ENCODE results near the gene CCDC78. TPM values are rescaled to one million over a fixed set of nuclear protein-coding genes. Genes with fewer than 3 reads are reported as not detected.
A peak's percentile ranks its signal among the peaks of the same experiment; 100 is the strongest.

CCDC78 gene
- total and polyA plus RNA-seq, 2 of the 13 experiments (the other 11 are each of a cell fraction or from before 2014, with no cell fraction given): 0.53 to 1.5 TPM

DNA sequence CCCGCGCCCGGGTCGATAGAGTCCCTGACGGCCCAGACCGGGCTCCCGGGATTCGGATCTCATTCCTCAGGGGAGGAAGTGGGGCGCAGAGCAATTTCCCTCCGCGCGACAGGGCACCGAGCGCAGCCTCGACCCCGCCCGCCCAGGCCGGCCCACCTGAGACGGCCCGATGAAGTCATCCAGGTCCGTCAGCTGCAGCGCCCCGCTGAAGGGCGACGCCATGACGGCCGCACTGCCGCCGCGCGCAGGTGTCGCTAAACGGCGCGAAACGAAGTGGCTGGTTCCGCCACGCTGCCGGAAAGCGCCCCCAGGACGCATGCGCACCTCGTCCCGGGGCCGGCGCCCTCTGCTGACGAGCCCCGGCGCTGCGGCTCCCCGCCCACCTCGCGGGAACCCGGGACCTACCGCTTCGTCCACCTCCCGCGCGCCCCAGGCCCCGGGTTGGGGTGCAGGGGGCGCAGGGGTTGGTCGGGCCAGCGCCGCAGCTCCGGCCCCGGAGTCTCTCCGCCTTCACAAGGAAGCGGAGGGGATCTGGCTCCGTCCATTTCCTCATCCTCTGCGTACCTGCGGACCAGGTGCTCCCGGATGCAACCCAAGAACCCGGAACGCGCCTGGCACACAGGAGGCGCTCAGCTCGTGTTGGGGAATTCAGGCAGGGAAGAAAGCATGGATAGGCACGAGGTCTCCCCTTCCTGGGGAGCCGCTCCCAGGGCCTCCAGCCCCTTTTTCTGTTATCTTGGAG, 14.7 kb upstream of the CCDC78 start, which contains the start of gene CIAO3:
CIAO3 (minus strand) TSS at position 234 of the 742 bp plus-strand sequence; CDS start at position 222, 12 bp downstream.
- ATAC-seq: peak; percentile 85
- H3K4me3 ChIP-seq (replicated peaks in 1 of 3; ENCODE audit: insufficient read depth in 1 of 3, low read depth in 2 of 3, low read length in 3 of 3): peak within 1 kb of the TSS; percentile 94 to 97 (median 95)
- no peak for TF ChIP-seq IKZF4 (CRISPR knock-in tag; IDR thresholded peaks at IDR 0.05; ENCODE audit: borderline replicate concordance, low read depth, not compliant biosample characterization)
- no peak for TF ChIP-seq ZNF337 (CRISPR knock-in tag; IDR thresholded peaks at IDR 0.05; ENCODE audit: borderline replicate concordance, low read depth)
- no peak for TF ChIP-seq ZNF737 (CRISPR knock-in tag; IDR thresholded peaks at IDR 0.05; ENCODE audit: borderline replicate concordance)
- TF ChIP-seq ZNF800 (CRISPR knock-in tag; IDR thresholded peaks at IDR 0.05): peak; percentile 97
- no peak for TF ChIP-seq TEAD2 (CRISPR knock-in tag; IDR thresholded peaks at IDR 0.05)
- peak; percentile 83; the same call in 1 of the 2 replicates for TF ChIP-seq SIN3A (IDR thresholded peaks at IDR 0.05; ENCODE audit: borderline replicate concordance, low read depth, low read length)
- no peak for TF ChIP-seq TRIM24 (CRISPR knock-in tag; IDR thresholded peaks at IDR 0.05)
- TF ChIP-seq KLF9 (CRISPR knock-in tag; IDR thresholded peaks at IDR 0.05; ENCODE audit: low read depth): no peak
- no peak for TF ChIP-seq ZNF367 (CRISPR knock-in tag; IDR thresholded peaks at IDR 0.05; ENCODE audit: borderline replicate concordance)
- peak; percentile 50; the same call in 1 of the 2 replicates for TF ChIP-seq ZIK1 (CRISPR knock-in tag; IDR thresholded peaks at IDR 0.05; ENCODE audit: borderline replicate concordance, low read depth)
- 0 out of 2 replicates have a peak, but pooled peaks have one; percentile 68 for TF ChIP-seq PAX8 (CRISPR knock-in tag; IDR thresholded peaks at IDR 0.05; ENCODE audit: borderline replicate concordance)
- TF ChIP-seq, protein P1, sequence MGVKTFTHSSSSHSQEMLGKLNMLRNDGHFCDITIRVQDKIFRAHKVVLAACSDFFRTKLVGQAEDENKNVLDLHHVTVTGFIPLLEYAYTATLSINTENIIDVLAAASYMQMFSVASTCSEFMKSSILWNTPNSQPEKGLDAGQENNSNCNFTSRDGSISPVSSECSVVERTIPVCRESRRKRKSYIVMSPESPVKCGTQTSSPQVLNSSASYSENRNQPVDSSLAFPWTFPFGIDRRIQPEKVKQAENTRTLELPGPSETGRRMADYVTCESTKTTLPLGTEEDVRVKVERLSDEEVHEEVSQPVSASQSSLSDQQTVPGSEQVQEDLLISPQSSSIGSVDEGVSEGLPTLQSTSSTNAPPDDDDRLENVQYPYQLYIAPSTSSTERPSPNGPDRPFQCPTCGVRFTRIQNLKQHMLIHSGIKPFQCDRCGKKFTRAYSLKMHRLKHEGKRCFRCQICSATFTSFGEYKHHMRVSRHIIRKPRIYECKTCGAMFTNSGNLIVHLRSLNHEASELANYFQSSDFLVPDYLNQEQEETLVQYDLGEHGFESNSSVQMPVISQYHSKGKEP (CRISPR knock-in tag; IDR thresholded peaks at IDR 0.05): no peak
- TF ChIP-seq ZFP82 (CRISPR knock-in tag; IDR thresholded peaks at IDR 0.05; ENCODE audit: borderline replicate concordance): no peak
- TF ChIP-seq, protein P2, sequence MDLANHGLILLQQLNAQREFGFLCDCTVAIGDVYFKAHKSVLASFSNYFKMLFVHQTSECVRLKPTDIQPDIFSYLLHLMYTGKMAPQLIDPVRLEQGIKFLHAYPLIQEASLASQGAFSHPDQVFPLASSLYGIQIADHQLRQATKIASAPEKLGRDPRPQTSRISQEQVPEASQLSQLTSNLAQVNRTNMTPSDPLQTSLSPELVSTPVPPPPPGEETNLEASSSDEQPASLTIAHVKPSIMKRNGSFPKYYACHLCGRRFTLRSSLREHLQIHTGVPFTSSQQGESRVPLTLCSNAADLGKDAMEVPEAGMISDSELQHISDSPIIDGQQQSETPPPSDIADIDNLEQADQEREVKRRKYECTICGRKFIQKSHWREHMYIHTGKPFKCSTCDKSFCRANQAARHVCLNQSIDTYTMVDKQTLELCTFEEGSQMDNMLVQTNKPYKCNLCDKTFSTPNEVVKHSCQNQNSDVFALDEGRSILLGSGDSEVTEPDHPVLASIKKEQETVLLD (CRISPR knock-in tag; IDR thresholded peaks at IDR 0.05; ENCODE audit: low read depth): peak; percentile 61; the same call in 1 of the 2 replicates
- no peak for TF ChIP-seq NFRKB (IDR thresholded peaks at IDR 0.05)
- no peak for TF ChIP-seq PRMT3 (CRISPR knock-in tag; IDR thresholded peaks at IDR 0.05; ENCODE audit: borderline replicate concordance, low read depth)
- TF ChIP-seq MAZ (IDR thresholded peaks at IDR 0.05; ENCODE audit: borderline replicate concordance, low read depth, low read length): no peak
- TF ChIP-seq MAZ (CRISPR knock-in tag; IDR thresholded peaks at IDR 0.05; ENCODE audit: low read depth): peak; percentile 93
- TF ChIP-seq AKAP8 (CRISPR knock-in tag; IDR thresholded peaks at IDR 0.05): peak; percentile 90; the same call in 1 of the 2 replicates

More for the DNA sequence above, 14.7 kb upstream of the CCDC78 start, which contains the start of gene CIAO3:
- no peaks in the 10 kb centered on the region for H3K27me3 ChIP-seq (ENCODE audit: control insufficient read depth in 1 of 2, insufficient read depth in 2 of 2, low read length in 2 of 2)
- ChIA-PET CTCF (ENCODE audit: low intra/inter-chr PET ratio, low total read pairs) (interaction anchor here (1.3 kb wide), 1 partner anchor 28 kb away, joined by 3 read pairs; no protein-coding TSS in a partner anchor), POLR2A (interaction anchor here (0.8 to 3.3 kb wide), 10 partner anchors 9 to 47 kb away, joined by 3 to 22 read pairs (median 4); partner anchors contain the start of genes ANTKMT, CCDC78, CHTF18 and HAGHL)
- H3K4me2 ChIP-seq (ENCODE audit: low read depth, low read length): peak within 1 kb of the TSS; percentile 88
- BruUV-seq (replicated peaks): no TSS peak
- peaks cover 18% of the 10 kb centered on the region for H3K4me1 ChIP-seq (ENCODE audit: insufficient read depth, low read length)
- DNase-seq (ENCODE audit: low spot score) (peak; percentile 79), FAIRE-seq (peak; percentile 21)
- intact Hi-C loops (cut with micrococcal nuclease; ENCODE audit: unreplicated experiment): no loop called here
- in situ Hi-C loops (cut with HindIII; ENCODE audit: extremely low pct_ligation_motif_present, low pct_unique_long_range_greater_than_20kb): loop anchor here (5.0 kb wide), 1 partner anchor 46 kb away; the partner anchor contains the start of genes CHTF18 and RPUSD1
- H4K20me1 ChIP-seq (ENCODE audit: insufficient read depth, low read length): no peaks in the 10 kb centered on the region
- 3% methylated on average over 15 of the region's 79 CpGs for WGBS (ENCODE audit: low lambda C conversion rate)
- peak within 1 kb of the TSS; percentile 86 for H3K9ac ChIP-seq (ENCODE audit: insufficient read depth, low read depth, low read length)
- H3K27ac ChIP-seq (ENCODE audit: extremely low read length, insufficient read depth, low read length): peak within 1 kb of the TSS; percentile 59
- no peaks in the 10 kb centered on the region for H3K9me3 ChIP-seq (ENCODE audit: low read length)
- H2AFZ ChIP-seq (ENCODE audit: low read length): no peak within 1 kb of the TSS
- H3K36me3 ChIP-seq (replicated peaks in 1 of 2; ENCODE audit: control insufficient read depth in 1 of 2, insufficient read depth in 2 of 2, low read length in 2 of 2): peaks cover 0 to 9% of the 10 kb centered on the region in 2 experiments; a peak in 2 of 5 replicates
- no peaks in the 10 kb centered on the region for H3K79me2 ChIP-seq (ENCODE audit: insufficient read depth, low read length)
